Activated T-cell treated with anti-CD3 and anti-CD28 coated beads for 4 hours (primary cell): ENCODE results near the gene NCEH1.
"Not testable (repeated sequence)": the region's sequence is repeated elsewhere in the genome, so short reads cannot be mapped to it uniquely, and the experiment has no call there.

Experiments
- DNase-seq: peaks from one replicate; pipeline ENCODE4 v3.0.0-alpha.2; 2020

Gene NCEH1

GRCh38 chr3:172705170-172705569 lies 5.7 kb downstream of the NCEH1 start:
- no peak for DNase-seq

GRCh38 chr3:172704001-172704400 lies 6.9 kb downstream of the NCEH1 start:
- DNase-seq, result no peak

- not testable (repeated sequence) for DNase-seq
Observed at GRCh38 chr3:172702731-172703130, 8.1 kb downstream of the NCEH1 start.

GRCh38 chr3:172702256-172702655 lies 8.6 kb downstream of the NCEH1 start:
- no peak for DNase-seq

GRCh38 chr3:172701751-172702150 lies 9.1 kb downstream of the NCEH1 start:
- DNase-seq, result no peak

GRCh38 chr3:172700936-172701455 lies 9.9 kb downstream of the NCEH1 start:
- DNase-seq, result no peak

- no peak for DNase-seq
Observed at GRCh38 chr3:172700256-172700655, 10.6 kb downstream of the NCEH1 start.

- DNase-seq, result no peak
Observed at GRCh38 chr3:172699031-172699430, 11.8 kb downstream of the NCEH1 start.

- DNase-seq, result no peak
Observed at GRCh38 chr3:172698631-172699030, 12.2 kb downstream of the NCEH1 start.

- no peak for DNase-seq
Observed at GRCh38 chr3:172697558-172697957, 13.3 kb downstream of the NCEH1 start.

- no peak for DNase-seq
Observed at GRCh38 chr3:172696357-172696756, 14.5 kb downstream of the NCEH1 start.

- no peak for DNase-seq
Observed at GRCh38 chr3:172694573-172695246, 16.2 kb downstream of the NCEH1 start.

GRCh38 chr3:172692751-172693338 lies 18.0 kb downstream of the NCEH1 start:
- DNase-seq, result no peak

GRCh38 chr3:172690936-172691335 lies 19.9 kb downstream of the NCEH1 start:
- no peak for DNase-seq

- DNase-seq, result no peak
Observed at GRCh38 chr3:172688588-172688987, 22.3 kb downstream of the NCEH1 start.

GRCh38 chr3:172687501-172687900 lies 23.4 kb downstream of the NCEH1 start:
- DNase-seq, result no peak

GRCh38 chr3:172685331-172686214 lies 25.3 kb downstream of the NCEH1 start:
- DNase-seq, result no peak

GRCh38 chr3:172680684-172681083 lies 30.2 kb downstream of the NCEH1 start:
- DNase-seq, result no peak

GRCh38 chr3:172679599-172679998 lies 31.3 kb downstream of the NCEH1 start:
- no peak for DNase-seq

GRCh38 chr3:172678068-172678467 lies 32.8 kb downstream of the NCEH1 start:
- no peak for DNase-seq

GRCh38 chr3:172676196-172676922 lies 34.5 kb downstream of the NCEH1 start:
- no peak for DNase-seq

- no peak for DNase-seq
Observed at GRCh38 chr3:172675441-172676193, 35.2 kb downstream of the NCEH1 start.
